ENCODE data around the gene ESRP2. TPM values are rescaled to one million over a fixed set of nuclear protein-coding genes. Genes with fewer than 3 reads are reported as not detected.
A peak's percentile ranks its signal among the peaks of the same experiment; 100 is the strongest.

The ESRP2 gene
- total RNA-seq, 3 donors from 2014 or later (not counting 1 experiment from before 2014, with no cell fraction given) = not detected

GRCh38 chr16:68234188-68235107, 1.5 kb downstream of the ESRP2 start:
- Histone ChIP-seq H3K4me3 (ENCODE audit: low read length) (no peak overlapping the region), H3K9me3 (ENCODE audit: control insufficient read depth, insufficient read depth, low read length) (no peaks in the 10 kb centered on the region), H3K4me1 (ENCODE audit: control insufficient read depth, insufficient read depth, low read length) (peaks cover 32% of the 10 kb centered on the region), H3K36me3 (ENCODE audit: control insufficient read depth, insufficient read depth, low read length) (peaks cover 10% of the 10 kb centered on the region), H3K27ac (ENCODE audit: low read length) (no peak overlapping the region), H3K27me3 (ENCODE audit: control insufficient read depth, insufficient read depth, low read length) (no peaks in the 10 kb centered on the region)
- TF ChIP-seq CTCF (IDR thresholded peaks at IDR 0.05) = no peak
- no peak for ATAC-seq
- DNase-seq = peak in 1 of 2 donors; percentile 41
- Mint-ChIP-seq H3K36me3 (no peaks in the 10 kb centered on the region), H3K27me3 (ENCODE audit: low read depth in 2 of 2) (no peaks in the 10 kb centered on the region), H3K9me3 (no peaks in the 10 kb centered on the region), H3K27ac (peak overlapping the region; percentile 74), H3K4me3 (peak overlapping the region; percentile 67), H3K4me1 (peaks cover 21 to 46% of the 10 kb centered on the region in 2 donors)
- 72% methylated on average over 10 of the region's 13 CpGs for WGBS (ENCODE audit: insufficient coverage)
- intact Hi-C loops (cut with micrococcal nuclease) = no loop called here

- DNase-seq = no peak
- no peaks in the 10 kb centered on the region for H3K27me3 Mint-ChIP-seq (ENCODE audit: low read depth in 2 of 2)
- H3K27ac Mint-ChIP-seq = peak overlapping the region; percentile 74
- 52% methylated on average over 8 of the region's 8 CpGs for WGBS (ENCODE audit: insufficient coverage)
- H3K9me3 ChIP-seq (ENCODE audit: control insufficient read depth, insufficient read depth, low read length) = no peaks in the 10 kb centered on the region
- no peak overlapping the region for H3K4me3 ChIP-seq (ENCODE audit: low read length)
- no peak for TF ChIP-seq CTCF (IDR thresholded peaks at IDR 0.05)
- H3K27ac ChIP-seq (ENCODE audit: low read length) = no peak overlapping the region
- no peaks in the 10 kb centered on the region for H3K36me3 Mint-ChIP-seq
- ATAC-seq = no peak
- H3K4me3 Mint-ChIP-seq = no peak overlapping the region
- peaks cover 25 to 48% of the 10 kb centered on the region in 2 donors for H3K4me1 Mint-ChIP-seq
- intact Hi-C loops (cut with micrococcal nuclease) = no loop called here
- H3K36me3 ChIP-seq (ENCODE audit: control insufficient read depth, insufficient read depth, low read length) = peaks cover 16% of the 10 kb centered on the region
- H3K9me3 Mint-ChIP-seq = no peaks in the 10 kb centered on the region
- H3K27me3 ChIP-seq (ENCODE audit: control insufficient read depth, insufficient read depth, low read length) = no peaks in the 10 kb centered on the region
- peaks cover 27% of the 10 kb centered on the region for H3K4me1 ChIP-seq (ENCODE audit: control insufficient read depth, insufficient read depth, low read length)
Measured at GRCh38 chr16:68233835-68234187, 2.1 kb downstream of the ESRP2 start.

- no peak for ATAC-seq
- H3K27ac Mint-ChIP-seq = peak overlapping the region; percentile 58 to 74
- intact Hi-C loops (cut with micrococcal nuclease) = no loop called here
Measured at GRCh38 chr16:68233085-68233834, 2.7 kb downstream of the ESRP2 start.

More at GRCh38 chr16:68233085-68233834, 2.7 kb downstream of the ESRP2 start:
- H3K4me1 Mint-ChIP-seq = peaks cover 25 to 44% of the 10 kb centered on the region in 2 donors
- no peak for TF ChIP-seq CTCF (IDR thresholded peaks at IDR 0.05)
- H3K9me3 ChIP-seq (ENCODE audit: control insufficient read depth, insufficient read depth, low read length) = no peaks in the 10 kb centered on the region
- no peak overlapping the region for H3K27ac ChIP-seq (ENCODE audit: low read length)
- 88% methylated on average over 5 of the region's 5 CpGs for WGBS (ENCODE audit: insufficient coverage)
- peak in 1 of 2 donors; percentile 60 for DNase-seq
- H3K36me3 Mint-ChIP-seq = no peaks in the 10 kb centered on the region
- H3K4me1 ChIP-seq (ENCODE audit: control insufficient read depth, insufficient read depth, low read length) = peaks cover 21% of the 10 kb centered on the region
- H3K36me3 ChIP-seq (ENCODE audit: control insufficient read depth, insufficient read depth, low read length) = peaks cover 21% of the 10 kb centered on the region
- no peaks in the 10 kb centered on the region for H3K9me3 Mint-ChIP-seq
- H3K4me3 ChIP-seq (ENCODE audit: low read length) = no peak overlapping the region
- no peak overlapping the region for H3K4me3 Mint-ChIP-seq
- H3K27me3 ChIP-seq (ENCODE audit: control insufficient read depth, insufficient read depth, low read length) = no peaks in the 10 kb centered on the region
- no peaks in the 10 kb centered on the region for H3K27me3 Mint-ChIP-seq (ENCODE audit: low read depth in 2 of 2)

Measured in natural killer cell (primary cell).